ACC112 (cell line): ENCODE data around the gene STRN3.
"Not testable (repeated sequence)": the region's sequence is repeated elsewhere in the genome, so short reads cannot be mapped to it uniquely, and the experiment has no call there.

Source experiments
- H2AFZ ChIP-seq: fragments of 200-600 bp; sonication (generic); one replicate; pipeline ENCODE4 v1.6.0; 2017; ENCODE audit warnings: antibody characterized with exemption, low read length; ENCODE audit not compliant: unreplicated experiment
- H3K27ac ChIP-seq: fragments of 200-600 bp; sonication (generic); 2 replicates; pipeline ENCODE4 v1.5.1; 2014; ENCODE audit warnings: low read depth, mild to moderate bottlenecking, antibody characterized with exemption, low read length, moderate library complexity
- H3K27me3 ChIP-seq: fragments of 200-600 bp; sonication (generic); 2 replicates; pipeline ENCODE4 v1.6.1; 2014; ENCODE audit warnings: mild to moderate bottlenecking, antibody characterized with exemption, low read length, moderate library complexity, mixed read lengths; ENCODE audit not compliant: insufficient read depth
- H3K36me3 ChIP-seq: fragments of 200-600 bp; sonication (generic); 2 replicates; pipeline ENCODE4 v1.6.1; 2016; ENCODE audit warnings: mild to moderate bottlenecking, antibody characterized with exemption, low read length, moderate library complexity, mixed read lengths; ENCODE audit not compliant: insufficient read depth
- H3K4me1 ChIP-seq: fragments of 200-600 bp; sonication (generic); one replicate; pipeline ENCODE4 v1.6.1; 2016; ENCODE audit warnings: low read length, mixed read lengths; ENCODE audit not compliant: insufficient read depth, unreplicated experiment, control insufficient read depth
- H3K4me3 ChIP-seq: fragments of 200-600 bp; sonication (generic); 2 replicates; pipeline ENCODE4 v1.5.1; 2014; ENCODE audit warnings: mild to moderate bottlenecking, low read depth, low read length
- H3K79me2 ChIP-seq: fragments of 200-600 bp; sonication (generic); one replicate; pipeline ENCODE4 v1.6.0; 2016; ENCODE audit warnings: low read length; ENCODE audit not compliant: control insufficient read depth, unreplicated experiment, insufficient read depth

The STRN3 gene

GRCh38 chr14:30914812-30915211, 111.4 kb downstream of the STRN3 start:
- Histone ChIP-seq H3K4me3 (no peak overlapping the region), H2AFZ (no peak overlapping the region), H3K27ac (no peak overlapping the region), H3K27me3 (no peaks in the 10 kb centered on the region), H3K79me2 (no peaks in the 10 kb centered on the region), H3K36me3 (peaks cover 8% of the 10 kb centered on the region), H3K4me1 (no peaks in the 10 kb centered on the region)

GRCh38 chr14:30908826-30909225, 117.4 kb downstream of the STRN3 start:
- H3K36me3 ChIP-seq = peaks cover 8% of the 10 kb centered on the region; the same call in 1 of the 2 replicates
- H3K27me3 ChIP-seq = no peaks in the 10 kb centered on the region
- H3K27ac ChIP-seq = no peak overlapping the region
- H3K79me2 ChIP-seq = no peaks in the 10 kb centered on the region
- H2AFZ ChIP-seq = no peak overlapping the region
- H3K4me3 ChIP-seq = no peak overlapping the region
- no peaks in the 10 kb centered on the region for H3K4me1 ChIP-seq

GRCh38 chr14:30907659-30908057, 118.5 kb downstream of the STRN3 start:
- H3K36me3 ChIP-seq = peaks cover 8% of the 10 kb centered on the region; the same call in 1 of the 2 replicates
- H3K4me1 ChIP-seq = no peaks in the 10 kb centered on the region
- H3K79me2 ChIP-seq = no peaks in the 10 kb centered on the region
- no peak overlapping the region for H3K4me3 ChIP-seq
- H3K27me3 ChIP-seq = no peaks in the 10 kb centered on the region
- no peak overlapping the region for H3K27ac ChIP-seq
- H2AFZ ChIP-seq = no peak overlapping the region

- Histone ChIP-seq H3K36me3 (peaks cover 11% of the 10 kb centered on the region), H3K4me1 (no peaks in the 10 kb centered on the region), H3K4me3 (no peak overlapping the region), H3K79me2 (no peaks in the 10 kb centered on the region), H2AFZ (no peak overlapping the region), H3K27me3 (no peaks in the 10 kb centered on the region), H3K27ac (no peak overlapping the region)
Observed at GRCh38 chr14:30906752-30907658, 119.2 kb downstream of the STRN3 start.

GRCh38 chr14:30903285-30904124, 122.7 kb downstream of the STRN3 start:
- Histone ChIP-seq H3K36me3 (peaks cover 4% of the 10 kb centered on the region; the same call in 1 of the 2 replicates), H3K79me2 (no peaks in the 10 kb centered on the region), H2AFZ (no peak overlapping the region), H3K27ac (no peak overlapping the region), H3K4me3 (no peak overlapping the region), H3K4me1 (no peaks in the 10 kb centered on the region), H3K27me3 (no peaks in the 10 kb centered on the region)

DNA sequence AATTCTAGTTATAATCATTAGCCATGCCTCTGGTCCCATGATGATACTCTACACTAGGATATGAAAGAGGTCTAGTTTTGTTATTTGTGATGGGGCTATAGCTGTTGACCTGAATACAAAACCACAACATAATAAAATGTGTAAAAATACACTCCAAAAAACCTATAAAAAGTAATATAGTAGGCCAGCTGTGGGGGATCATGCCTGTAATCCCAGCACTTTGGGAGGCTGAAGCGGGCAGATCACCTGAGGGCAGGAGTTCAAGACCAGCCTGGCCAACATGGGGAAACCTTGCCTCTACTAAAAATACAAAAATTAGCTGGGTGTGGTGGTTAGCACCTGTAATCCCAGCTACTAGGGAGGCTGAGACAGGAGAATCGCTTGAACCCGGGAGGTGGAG, 129.1 kb downstream of the STRN3 start:
- not testable (repeated sequence) for H3K27ac ChIP-seq, H3K79me2 ChIP-seq, H3K27me3 ChIP-seq, H2AFZ ChIP-seq, H3K4me3 ChIP-seq, H3K4me1 ChIP-seq
- peaks cover 18% of the 10 kb centered on the region for H3K36me3 ChIP-seq

- Histone ChIP-seq H2AFZ (no peak overlapping the region), H3K27me3 (no peaks in the 10 kb centered on the region), H3K79me2 (no peaks in the 10 kb centered on the region), H3K36me3 (peaks cover 17% of the 10 kb centered on the region), H3K4me3 (no peak overlapping the region), H3K4me1 (no peaks in the 10 kb centered on the region), H3K27ac (no peak overlapping the region)
Observed at GRCh38 chr14:30896435-30896834, 129.7 kb downstream of the STRN3 start.

GRCh38 chr14:30894923-30895515, 131.2 kb downstream of the STRN3 start:
- Histone ChIP-seq H3K4me1 (no peaks in the 10 kb centered on the region), H2AFZ (no peak overlapping the region), H3K79me2 (no peaks in the 10 kb centered on the region), H3K4me3 (no peak overlapping the region), H3K27me3 (no peaks in the 10 kb centered on the region), H3K27ac (no peak overlapping the region), H3K36me3 (peaks cover 17% of the 10 kb centered on the region)

GRCh38 chr14:30893819-30894218, 132.4 kb downstream of the STRN3 start:
- H3K79me2 ChIP-seq = no peaks in the 10 kb centered on the region
- H3K27ac ChIP-seq = no peak overlapping the region
- H2AFZ ChIP-seq = no peak overlapping the region
- no peak overlapping the region for H3K4me3 ChIP-seq
- no peaks in the 10 kb centered on the region for H3K4me1 ChIP-seq
- H3K27me3 ChIP-seq = no peaks in the 10 kb centered on the region
- H3K36me3 ChIP-seq = peaks cover 17% of the 10 kb centered on the region

GRCh38 chr14:30889244-30889594, 137.0 kb downstream of the STRN3 start:
- Histone ChIP-seq H3K4me3 (no peak overlapping the region), H3K27me3 (no peaks in the 10 kb centered on the region), H3K27ac (no peak overlapping the region), H3K79me2 (no peaks in the 10 kb centered on the region), H3K36me3 (peaks cover 4% of the 10 kb centered on the region), H2AFZ (no peak overlapping the region), H3K4me1 (no peaks in the 10 kb centered on the region)
